Stimulated activated CD4-positive, alpha-beta T cell treated with anti-CD3 and anti-CD28 coated beads, Interleukin-2, amount 100 ng/mL, for 4 hours (primary cell): Measurements from ENCODE around the gene MSL1.

ENCODE experiments used
- DNase-seq: peaks from one replicate; pipeline ENCODE4 v3.0.0-alpha.2; 2020; ENCODE audit warnings: low read depth

Gene MSL1

GRCh38 chr17:40176754-40177110, 55.0 kb downstream of the MSL1 start:
- DNase-seq: no peak

DNA sequence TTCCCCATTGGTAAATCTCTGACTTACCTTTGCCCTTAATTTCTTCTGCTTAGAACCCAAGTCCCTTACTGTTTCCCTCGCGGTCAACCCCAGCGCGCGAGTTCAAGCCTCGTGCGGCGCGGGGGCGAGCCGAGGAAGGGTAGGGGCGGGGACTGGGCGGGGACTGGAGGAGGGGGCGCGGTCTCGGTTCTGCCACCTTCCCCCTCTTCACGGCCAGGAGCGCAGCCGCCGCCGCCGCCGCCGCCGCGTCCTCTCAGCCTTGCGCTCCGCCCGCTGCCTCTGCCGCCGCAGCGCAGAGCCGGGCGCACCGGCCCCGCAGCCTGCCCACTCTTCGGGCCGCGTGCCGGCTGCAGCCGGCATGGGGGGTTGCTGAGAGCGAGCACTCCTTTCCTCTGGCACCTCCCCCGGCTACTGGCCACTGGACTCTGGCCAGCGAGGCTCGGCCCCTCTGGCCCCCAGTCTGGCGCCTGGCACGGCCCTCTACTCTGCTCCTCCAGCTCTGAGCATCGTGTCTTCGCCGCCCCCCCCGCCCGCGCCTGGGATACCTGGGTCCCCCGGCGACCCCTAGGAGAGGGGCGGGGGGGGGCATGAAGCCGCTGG, 55.6 kb downstream of the MSL1 start, which contains the start of gene RAPGEFL1:
TSS of gene RAPGEFL1 (plus strand) at position 196 of the 600 bp plus-strand sequence. CDS start at position 588, 392 bp downstream.
- DNase-seq: peak; percentile 85

GRCh38 chr17:40178021-40178601, 56.3 kb downstream of the MSL1 start:
- no peak for DNase-seq

DNA sequence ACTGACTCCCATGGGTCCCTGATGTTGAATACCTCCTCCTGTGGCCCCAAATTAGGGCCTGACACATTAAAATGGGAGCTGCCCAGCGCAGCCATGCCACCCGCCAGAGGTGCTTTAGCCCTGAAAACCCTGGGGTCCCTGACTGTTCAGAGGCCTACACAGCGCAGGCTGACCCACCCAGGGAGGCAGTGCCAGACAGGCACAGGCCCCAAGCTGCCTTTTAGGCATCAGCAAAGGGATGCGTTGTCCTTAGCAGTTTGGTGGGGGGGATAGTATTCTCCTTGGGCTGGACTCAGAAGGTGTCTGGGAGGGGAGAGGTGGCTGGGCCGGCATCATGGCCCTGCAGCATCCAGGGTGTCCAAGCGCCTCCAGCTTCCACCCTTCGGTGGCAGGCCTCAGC, 56.9 kb downstream of the MSL1 start:
- no peak for DNase-seq

DNA sequence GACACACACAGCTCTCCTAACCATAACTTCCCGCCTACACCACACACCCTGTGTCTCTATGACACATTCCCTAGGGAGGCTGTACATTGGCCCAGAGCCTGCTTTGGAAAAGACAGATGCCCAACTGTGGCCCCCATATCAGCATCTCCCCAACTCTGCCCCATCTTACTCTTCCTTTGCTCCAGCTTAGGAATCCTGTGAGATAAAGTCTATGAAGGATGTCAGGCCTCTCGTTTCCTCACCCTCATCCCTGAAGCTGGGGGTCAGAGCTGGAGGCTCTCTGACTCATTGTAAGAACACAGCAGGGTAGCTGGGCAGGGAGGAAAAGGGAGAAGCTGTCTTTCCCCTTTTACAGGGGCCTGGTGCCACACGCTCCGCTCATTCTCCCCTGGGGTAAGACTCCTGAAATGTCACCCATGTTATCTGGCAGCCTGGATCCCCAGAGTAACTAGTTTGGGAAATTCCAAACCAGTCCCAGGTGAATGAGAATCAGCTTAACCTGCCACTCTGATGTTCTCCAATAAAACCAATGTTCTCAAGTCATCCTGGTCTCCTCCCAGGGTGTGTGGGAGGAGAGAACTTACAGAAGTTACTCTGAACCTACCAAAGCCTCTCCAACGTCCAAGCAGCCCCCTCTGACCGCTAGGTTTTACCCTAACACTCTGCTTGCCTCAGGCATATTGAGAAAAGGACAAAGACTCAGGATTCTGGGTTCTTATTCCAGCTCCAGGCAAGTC, 58.3 kb downstream of the MSL1 start:
- DNase-seq: no peak

- no peak for DNase-seq
Observed at GRCh38 chr17:40180694-40181093, 58.9 kb downstream of the MSL1 start.

- DNase-seq: no peak
Observed at GRCh38 chr17:40181205-40181604, 59.4 kb downstream of the MSL1 start.

DNA sequence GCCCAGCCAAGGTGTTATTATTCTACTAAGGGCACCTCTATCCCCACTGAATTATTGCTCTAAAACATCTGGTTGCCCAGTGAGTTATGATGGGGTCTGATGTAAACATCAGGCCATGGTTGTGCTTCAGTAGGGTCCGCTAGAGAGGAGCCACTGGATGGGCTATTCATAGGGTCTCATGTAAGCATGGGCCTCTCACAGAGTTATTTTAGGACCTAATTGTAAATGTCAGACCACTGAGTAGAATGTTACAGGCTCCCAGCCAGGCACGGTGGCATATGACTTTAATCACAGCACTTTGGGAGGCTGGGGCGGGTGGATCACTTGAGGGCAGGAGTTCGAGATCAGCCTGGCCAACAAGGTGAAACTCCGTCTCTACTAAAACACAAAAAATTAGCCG, 60.8 kb downstream of the MSL1 start:
- no peak for DNase-seq
